NCI-H2029 treated with DMSO at 0.1 percent for 48 hours (cell line): ENCODE data around the gene CAMK1D.

ENCODE experiments used
- DNase-seq: peaks from one replicate; lab custom pipeline; 2025; lab: John Stamatoyannopoulos, UW

CAMK1D gene

GRCh38 chr10:12629767-12630165 lies 280.4 kb downstream of the CAMK1D start:
- no peak for DNase-seq

GRCh38 chr10:12631216-12631615 lies 281.9 kb downstream of the CAMK1D start:
- DNase-seq, result no peak

GRCh38 chr10:12631787-12632562 lies 282.6 kb downstream of the CAMK1D start:
- peak; percentile 47 for DNase-seq

GRCh38 chr10:12633776-12634620 lies 284.7 kb downstream of the CAMK1D start:
- DNase-seq, result no peak

GRCh38 chr10:12634621-12634931 lies 285.2 kb downstream of the CAMK1D start:
- DNase-seq, result no peak

GRCh38 chr10:12635127-12635541 lies 285.8 kb downstream of the CAMK1D start:
- DNase-seq, result no peak

GRCh38 chr10:12636571-12636970 lies 287.2 kb downstream of the CAMK1D start:
- no peak for DNase-seq

GRCh38 chr10:12637649-12638048 lies 288.3 kb downstream of the CAMK1D start:
- DNase-seq, result no peak

- peak; percentile 37 for DNase-seq
Observed at GRCh38 chr10:12638103-12638502, 288.8 kb downstream of the CAMK1D start.

GRCh38 chr10:12638781-12639180 lies 289.4 kb downstream of the CAMK1D start:
- DNase-seq, result no peak

GRCh38 chr10:12639996-12640944 lies 290.9 kb downstream of the CAMK1D start:
- DNase-seq, result no peak

GRCh38 chr10:12642036-12642435 lies 292.7 kb downstream of the CAMK1D start:
- DNase-seq, result no peak

- no peak for DNase-seq
Observed at GRCh38 chr10:12643279-12643678, 293.9 kb downstream of the CAMK1D start.

- DNase-seq, result no peak
Observed at GRCh38 chr10:12644380-12645144, 295.2 kb downstream of the CAMK1D start.

GRCh38 chr10:12645449-12645848 lies 296.1 kb downstream of the CAMK1D start:
- no peak for DNase-seq

GRCh38 chr10:12649012-12649584 lies 299.8 kb downstream of the CAMK1D start:
- DNase-seq, result no peak

GRCh38 chr10:12650122-12650521 lies 300.8 kb downstream of the CAMK1D start:
- no peak for DNase-seq

- DNase-seq, result no peak
Observed at GRCh38 chr10:12650538-12651298, 301.4 kb downstream of the CAMK1D start.

GRCh38 chr10:12655940-12656339 lies 306.6 kb downstream of the CAMK1D start:
- DNase-seq, result no peak

- peak; percentile 6 for DNase-seq
Observed at GRCh38 chr10:12656518-12657142, 307.3 kb downstream of the CAMK1D start.
